ENCODE data around the gene NUBPL.

The NUBPL gene, protein sequence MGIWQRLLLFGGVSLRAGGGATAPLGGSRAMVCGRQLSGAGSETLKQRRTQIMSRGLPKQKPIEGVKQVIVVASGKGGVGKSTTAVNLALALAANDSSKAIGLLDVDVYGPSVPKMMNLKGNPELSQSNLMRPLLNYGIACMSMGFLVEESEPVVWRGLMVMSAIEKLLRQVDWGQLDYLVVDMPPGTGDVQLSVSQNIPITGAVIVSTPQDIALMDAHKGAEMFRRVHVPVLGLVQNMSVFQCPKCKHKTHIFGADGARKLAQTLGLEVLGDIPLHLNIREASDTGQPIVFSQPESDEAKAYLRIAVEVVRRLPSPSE

DNA sequence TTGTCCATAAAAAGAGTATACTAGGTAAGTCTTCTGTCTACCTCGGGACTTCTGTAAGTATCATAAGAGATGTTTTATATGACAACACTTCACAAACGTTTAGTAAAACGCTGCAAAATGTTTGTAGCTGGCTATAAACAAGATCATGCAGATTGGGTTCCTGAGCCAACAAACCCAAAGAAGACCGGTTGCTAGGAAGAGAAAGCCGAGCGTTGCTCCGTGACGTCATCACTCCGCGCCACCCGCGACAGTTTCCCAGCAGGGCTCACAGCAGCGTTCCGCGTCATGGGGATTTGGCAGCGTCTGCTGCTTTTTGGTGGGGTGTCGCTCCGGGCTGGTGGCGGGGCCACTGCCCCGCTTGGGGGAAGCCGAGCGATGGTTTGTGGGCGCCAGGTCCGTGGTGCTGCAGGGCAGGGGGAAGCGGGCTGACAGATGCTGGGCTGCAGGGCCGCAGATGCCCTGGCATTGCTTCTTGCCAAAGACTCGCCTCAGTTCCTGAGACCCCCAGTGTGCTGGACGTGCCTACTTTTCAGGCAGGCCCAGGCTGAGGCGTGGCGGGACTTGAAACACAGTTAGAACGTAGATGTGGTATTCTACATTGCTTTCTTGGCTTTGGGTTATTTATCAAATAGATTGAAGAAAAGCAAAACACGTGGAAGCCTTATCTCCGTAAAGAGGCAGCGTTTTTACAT lies at the start of gene NUBPL:
NUBPL (plus strand) TSS at position 250 of the 692 bp plus-strand sequence; CDS start at position 286, 36 bp downstream.
- peak; percentile 96 for DNase-seq

DNA sequence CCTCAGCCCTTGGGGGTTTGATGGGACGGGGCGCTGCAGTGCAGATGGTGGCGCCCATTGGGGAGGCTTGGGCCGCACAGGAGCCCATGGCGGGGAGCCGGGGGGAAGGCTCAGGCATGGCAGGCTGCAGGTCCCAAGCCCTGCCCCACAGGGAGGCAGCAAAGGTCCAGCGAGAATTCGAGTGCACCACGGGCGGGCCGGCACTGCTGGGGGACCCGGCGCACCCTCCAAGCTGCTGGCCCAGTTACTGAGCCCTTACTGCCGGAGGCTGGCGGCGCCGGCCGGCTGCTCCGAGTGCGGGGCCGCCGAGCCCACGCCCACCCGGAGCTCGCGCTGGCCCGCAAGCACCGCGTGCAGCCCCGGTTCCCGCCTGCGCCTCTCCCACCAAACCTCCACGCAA lies 34.1 kb upstream of the NUBPL start:
- DNase-seq, result no peak

DNA sequence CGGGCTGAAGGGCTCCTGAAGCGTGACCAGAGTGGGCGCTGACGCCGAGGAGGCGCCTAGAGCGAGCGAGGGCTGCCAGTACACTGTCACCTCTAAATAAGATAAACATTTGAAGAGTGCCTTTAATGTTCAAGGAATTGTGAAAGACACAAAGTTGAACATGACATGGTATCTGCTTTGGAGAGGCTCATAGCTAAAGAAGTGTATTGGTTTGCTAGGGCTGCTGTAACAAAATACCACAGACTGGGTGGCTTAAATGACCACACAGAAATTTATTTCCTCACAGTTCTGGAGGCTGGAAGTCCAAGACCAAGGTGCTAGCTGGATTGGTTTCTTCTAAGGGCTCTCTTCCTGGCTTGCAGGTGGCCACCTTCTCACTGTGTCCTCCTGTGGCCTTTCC lies 33.7 kb upstream of the NUBPL start:
- DNase-seq, result no peak

DNA sequence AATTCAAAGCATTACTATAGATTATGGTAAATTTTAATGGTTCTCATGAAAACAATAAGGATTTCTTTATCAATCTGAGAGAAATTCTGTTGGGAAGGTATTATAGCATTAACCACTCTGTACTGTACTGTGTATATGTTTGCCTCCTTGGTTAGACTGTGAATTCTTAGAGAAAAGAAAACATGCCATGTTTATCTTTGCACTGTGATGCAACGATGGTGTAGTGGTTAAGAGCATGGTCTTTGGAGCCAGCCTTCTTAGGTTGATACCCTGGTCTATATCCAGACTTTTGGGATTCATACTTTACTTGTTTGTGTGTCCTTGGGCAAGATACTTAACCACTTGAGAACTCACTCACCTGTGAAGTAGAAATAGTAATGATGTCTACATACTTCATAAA lies 32.2 kb upstream of the NUBPL start:
- DNase-seq, result no peak

DNA sequence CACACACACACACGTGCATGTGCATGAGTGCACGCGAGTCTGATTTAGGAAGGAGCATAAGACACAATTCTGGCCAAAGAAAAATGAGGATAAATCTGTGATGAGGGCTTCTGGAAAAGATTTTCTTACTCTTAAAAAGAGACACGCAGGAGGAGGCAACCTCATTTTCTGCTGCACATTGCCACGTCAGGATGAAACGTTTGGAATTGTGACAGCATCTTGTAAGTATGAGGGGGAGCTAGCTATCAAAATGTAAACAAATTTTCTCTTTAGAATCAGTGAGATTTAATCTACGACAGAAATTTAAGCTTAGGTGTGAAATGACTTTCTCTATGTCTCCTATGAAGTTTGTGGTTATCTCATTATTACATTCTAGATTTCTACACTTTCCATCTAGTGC lies 31.1 kb upstream of the NUBPL start:
- no peak for DNase-seq

DNA sequence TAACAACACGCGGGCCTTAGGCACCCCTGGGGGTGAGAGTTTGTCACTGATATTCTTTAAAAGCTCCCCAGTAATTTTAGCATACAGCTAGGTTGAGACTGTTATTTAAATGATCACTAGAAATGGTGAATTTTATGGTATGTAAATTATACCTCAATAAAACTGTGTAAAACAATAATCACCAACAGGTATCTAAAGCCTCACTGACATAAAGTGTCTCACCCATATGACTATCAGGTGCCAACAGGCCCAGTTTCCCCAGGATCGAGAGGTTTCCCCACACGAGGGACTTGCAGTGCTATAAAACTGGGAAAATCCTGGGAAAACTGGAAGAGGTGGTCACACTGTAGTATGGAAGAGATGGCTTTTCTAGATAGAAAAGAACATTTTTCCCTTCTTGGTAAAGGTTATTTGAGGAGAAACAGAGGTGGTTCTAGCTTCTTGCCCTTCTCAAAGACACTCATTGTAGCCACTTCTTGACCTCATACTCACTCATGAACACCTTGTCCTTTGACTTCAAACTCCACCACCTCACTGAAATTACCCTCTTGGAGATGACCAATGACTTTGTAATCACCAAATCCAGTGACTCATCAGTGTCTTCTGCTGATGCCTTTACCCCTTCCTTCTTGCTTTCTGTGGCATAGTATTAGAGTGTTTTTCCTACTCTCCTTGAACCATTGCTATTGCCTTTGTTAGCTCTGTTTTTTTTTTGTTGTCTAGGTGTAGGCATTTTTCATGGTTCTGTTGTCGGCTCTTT lies 24.8 kb upstream of the NUBPL start:
- DNase-seq, result no peak

DNA sequence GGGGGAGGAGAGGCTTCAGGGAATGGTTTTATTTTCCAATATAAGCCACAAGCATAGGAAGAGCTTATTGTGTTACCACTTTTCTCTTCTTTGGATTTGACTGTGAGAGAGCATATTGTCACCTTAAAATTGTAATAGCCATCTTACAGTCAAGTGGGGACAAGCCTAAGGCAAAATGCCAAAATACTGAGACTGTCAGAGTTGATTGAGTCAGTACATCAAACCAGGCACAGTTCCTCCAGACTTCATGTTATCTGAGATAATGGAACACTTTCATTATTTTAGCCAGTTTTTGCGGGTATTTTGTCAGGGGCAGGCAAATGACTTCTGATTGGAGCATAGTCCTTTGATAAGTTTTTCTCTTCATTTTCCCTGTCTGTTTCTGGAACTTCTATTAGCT lies 19.5 kb upstream of the NUBPL start:
- no peak for DNase-seq

DNA sequence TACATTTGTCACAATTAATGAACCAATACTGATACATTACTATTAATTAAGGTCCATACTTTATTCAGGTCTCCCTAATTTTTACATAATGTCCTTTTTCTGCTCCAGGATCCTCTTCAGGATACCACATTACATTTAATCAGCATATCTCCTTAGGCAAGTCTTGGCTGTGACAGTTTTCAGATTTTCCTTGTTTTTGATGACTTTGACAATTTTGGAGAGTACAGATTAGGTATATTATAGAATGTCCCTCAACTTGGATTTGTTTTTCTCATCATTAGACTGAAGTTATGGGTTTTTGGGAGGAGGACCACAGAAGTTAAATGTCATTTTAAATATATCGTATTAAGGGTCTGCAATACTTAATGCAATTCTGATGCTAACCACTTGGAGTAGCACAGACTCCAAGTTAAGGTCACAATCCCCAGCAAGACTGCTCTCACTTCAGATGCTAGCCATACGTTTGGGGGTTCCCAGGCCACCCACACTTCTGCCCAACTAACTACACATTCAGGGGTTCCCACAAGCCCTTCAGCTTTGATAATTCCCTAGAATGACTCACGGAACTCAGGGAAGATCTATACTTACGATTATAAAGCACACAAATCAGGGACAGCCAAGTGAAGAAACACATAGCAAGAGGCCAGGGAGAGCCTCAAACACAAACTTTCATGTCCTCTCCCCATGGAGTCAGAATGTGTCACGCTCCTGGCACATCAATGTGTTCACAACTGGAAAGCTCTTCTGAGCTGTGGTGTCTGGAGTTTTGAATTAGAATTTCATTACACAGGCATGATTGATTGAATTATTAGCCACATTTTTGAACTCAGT lies 17.0 kb upstream of the NUBPL start:
- no peak for DNase-seq

DNA sequence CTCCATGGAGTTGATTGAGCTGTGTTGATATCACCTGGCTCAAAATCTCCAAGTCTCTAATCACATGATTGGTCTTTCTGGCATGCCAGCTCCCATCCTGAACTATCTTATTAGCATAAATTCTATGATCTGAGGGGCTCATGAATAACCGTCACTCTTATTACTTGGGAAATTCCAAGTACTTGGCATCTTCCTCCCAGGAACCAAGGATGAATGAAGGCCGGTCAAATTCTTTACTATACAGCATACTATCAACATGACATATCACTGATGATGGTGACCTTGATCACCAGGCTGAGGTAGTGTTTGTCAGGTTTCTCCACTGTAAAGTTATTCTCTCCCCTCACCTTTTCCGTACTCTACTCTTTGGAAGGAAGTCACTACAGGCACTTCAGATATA lies 16.4 kb upstream of the NUBPL start:
- DNase-seq, result no peak

DNA sequence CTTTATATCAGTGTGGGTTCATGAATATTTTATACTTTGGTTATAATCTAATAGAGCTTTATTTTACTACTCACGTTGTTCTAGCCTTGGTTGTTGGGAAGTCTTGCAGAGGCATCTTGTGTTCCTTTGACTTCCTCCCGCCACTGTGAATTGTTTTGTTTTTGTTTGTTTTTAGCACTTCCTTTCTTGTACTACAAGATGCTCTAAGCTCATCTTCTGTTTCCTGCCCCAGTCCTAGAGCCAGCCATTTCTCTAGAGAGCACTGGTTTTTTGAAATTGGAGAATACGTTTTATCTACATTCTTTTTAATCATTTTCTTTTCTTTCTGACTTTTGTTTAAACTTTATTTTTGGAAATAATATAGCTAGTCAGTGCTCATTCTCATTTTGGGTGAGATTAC lies 15.9 kb upstream of the NUBPL start:
- no peak for DNase-seq

DNA sequence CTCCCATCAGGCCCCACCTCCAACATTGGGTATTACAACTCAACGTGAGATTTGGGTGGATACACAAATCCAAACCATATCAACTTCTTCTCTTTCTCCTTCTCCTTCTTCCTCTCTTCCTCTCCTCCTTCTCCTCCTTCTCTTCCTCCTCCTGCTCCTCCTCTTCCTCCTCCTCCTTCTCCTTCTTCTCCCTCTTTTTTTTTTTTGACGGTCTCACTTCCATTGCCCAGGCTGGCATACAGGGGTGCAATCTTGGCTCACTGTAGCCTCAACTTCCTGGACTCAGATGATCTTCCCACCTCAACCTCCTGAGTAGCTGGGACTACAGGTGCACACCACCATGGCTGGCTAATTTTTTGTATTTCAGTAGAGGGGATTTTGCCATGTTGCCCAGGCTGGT lies 11.4 kb upstream of the NUBPL start:
- no peak for DNase-seq

DNA sequence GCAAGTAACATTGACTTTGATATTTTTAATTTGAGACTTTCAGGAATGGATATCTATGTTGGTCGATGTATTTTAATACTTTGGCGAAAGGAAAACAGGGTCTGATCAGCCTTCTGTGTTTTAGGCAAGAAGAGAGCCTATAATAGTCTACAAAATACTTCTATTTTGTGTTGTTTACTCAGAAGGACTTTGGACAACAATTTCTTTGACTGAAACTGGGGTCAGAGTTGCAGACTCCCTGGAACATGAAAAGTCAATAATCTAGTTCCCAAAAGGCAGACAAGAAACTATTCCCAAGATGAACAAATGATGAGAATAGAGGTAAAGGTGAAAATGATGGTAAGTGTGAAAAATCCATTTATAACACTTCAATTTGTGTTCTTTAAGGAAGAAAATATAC lies 10.6 kb upstream of the NUBPL start:
- DNase-seq, result no peak

DNA sequence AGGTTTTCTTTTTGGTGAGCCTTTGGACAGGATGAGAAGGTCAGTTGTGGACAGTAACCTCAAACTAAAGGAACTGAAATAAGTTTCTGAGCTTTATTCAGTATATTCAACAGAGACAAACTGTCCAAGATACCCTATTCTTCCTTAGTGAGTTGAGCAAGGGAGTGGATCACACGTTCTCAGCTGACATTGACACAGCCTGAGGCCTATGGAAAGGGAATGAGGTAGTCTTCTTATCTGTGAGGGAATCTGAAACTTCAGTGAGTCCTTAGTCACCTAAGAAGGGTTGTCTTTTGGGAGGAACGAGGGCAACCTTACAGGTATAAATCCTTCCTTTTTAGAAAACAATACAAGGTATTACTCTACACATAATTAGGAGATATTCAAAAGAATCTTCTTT lies 5.0 kb upstream of the NUBPL start:
- DNase-seq, result no peak

DNA sequence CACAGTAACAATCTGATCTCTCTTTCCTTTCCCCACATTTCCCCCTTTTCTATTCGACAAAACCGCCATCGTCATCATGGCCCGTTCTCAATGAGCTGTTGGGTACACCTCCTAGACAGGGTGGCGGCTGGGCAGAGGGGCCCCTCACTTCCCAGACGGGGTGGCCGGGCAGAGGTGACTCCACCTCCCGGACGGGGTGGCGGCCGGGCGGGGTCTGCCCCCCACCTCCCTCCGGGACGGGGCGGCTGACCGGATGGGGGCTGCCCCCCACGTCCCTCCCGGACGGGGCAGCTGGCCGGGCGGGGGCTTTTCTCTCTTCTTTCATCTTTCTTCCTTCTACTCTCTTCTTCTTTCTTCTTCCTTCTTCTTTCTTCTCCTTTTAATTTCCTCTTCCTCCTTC lies 1.3 kb upstream of the NUBPL start:
- DNase-seq, result no peak

DNA sequence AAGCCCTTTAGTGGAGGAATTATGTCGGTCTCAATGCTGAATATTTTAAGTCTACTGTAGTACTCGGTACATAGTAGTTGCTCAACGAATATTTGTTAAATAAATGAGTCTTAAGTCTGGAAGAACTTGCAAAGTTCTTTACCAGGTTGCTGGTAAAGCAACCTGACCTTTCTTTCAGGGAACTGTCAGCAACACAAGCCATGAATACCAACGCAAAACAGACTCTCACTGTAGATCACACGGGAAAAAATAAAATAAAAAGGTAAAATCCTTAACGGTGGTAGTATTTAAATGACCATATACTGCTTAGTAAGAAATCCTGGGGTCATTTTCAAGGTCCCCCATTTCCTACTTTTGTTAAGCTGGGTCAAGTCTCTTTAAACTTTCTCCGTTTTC lies 447 bp upstream of the NUBPL start:
- no peak for DNase-seq

DNA sequence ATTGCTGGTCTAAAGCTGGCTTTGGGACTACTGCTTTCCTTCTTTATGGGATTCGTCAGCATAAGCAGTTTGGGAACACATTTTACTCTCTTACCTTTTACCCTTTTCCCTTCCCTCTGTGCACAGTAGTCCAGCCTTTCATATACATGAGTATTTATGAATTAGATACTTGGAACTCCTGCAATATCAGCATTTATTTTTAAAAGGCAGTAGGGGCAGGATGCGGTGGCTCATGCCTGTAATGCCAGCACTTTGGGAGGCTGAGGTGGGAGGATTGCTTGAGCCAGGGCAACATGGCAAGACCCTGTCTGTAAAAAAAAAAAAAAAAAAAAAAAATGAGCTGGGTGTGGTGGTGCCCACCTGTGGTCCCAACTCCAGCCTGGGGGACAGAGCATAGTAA lies 3.0 kb downstream of the NUBPL start:
- DNase-seq, result no peak

DNA sequence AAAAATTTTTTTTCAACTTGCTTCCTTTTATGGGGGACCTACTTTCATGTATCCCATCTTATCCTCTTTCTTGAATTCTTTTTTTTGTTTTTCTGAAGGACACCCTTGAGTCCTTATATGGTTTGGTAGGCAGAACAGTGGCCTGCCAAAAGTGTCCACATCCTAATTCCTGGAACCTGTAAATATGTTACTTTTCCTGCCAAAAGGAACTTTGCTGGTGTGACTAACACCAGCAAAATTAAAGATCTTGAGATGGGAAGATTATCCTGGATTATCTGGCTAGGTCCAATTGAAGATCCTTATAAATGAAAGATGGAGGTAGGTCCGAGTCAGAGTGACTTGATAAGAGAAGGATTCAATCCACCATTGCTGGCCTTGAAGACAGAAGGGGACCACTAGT lies 5.3 kb downstream of the NUBPL start:
- no peak for DNase-seq

DNA sequence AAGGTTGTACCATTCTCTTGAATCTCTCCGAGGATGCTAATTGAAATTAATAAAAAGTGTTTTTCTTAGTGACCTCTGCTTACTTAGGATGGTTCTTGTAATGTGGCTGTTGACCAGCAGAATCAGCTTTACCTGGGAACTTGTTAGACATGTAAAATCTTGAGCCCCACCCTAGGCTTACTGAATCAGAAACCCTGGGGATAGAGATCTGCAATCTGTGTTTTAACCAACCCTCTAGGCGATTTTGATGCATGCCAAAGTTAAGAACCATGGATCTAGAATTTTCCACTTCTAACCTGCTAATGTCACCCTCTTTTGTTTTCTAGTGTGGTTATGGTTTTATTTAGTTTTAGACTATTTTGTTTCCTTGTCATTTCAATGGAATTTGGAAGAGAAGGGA lies 6.5 kb downstream of the NUBPL start:
- DNase-seq, result no peak

DNA sequence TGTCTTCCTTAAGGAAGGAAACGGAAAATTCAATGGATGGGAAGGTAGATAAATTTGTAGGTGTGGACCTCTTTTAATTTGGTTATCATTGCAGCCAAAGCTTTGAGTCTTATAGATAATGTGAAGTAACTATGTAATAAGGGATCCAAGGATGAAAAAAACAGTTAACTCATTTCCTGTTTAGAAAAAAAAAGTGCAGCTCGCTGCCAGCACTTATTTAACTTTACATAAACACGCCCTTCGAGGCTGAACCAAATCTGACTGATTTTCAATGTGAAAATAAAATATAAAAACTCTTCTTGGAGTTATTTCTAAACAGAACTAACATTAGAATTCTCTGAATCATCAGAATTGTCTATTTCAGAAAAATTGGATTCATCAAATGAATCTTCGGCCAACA lies 7.0 kb downstream of the NUBPL start:
- no peak for DNase-seq

DNA sequence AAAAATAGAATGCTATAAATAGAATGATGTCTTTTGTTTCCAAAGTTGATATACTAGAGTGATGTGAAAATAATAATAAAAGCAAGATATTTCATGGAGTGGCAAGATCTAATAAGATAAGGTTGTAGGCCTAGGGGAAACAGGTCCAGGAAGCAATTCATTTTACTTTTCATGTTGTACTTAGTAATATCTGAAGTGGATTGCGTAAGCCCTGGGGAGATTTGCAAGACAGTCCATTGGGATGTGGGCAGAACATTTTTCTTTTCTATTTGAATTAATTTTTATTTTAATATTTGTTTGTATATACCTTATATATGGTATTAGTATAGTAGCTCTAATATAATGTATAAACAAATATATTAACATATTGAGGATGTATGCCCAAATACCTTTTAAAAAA lies 7.5 kb downstream of the NUBPL start:
- peak; percentile 20 for DNase-seq

DNA sequence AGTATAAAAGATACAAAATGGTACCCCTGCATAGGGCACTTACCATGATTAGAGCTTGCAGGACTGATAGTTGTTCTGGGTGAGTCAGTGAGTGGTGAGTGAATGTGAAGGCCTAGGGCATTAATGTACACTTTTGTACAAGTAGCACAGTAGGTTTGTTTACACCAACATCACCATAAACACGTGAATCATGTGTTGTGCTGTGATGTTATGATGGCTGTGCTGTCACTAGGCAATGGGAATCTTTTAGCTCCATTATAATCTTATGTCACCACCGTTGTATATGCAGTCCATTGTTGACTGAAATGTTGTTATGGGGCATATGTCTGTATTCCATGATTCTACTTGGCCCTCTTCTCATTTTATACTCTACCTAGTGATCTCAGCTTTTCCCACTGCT lies 11.8 kb downstream of the NUBPL start:
- DNase-seq, result no peak

DNA sequence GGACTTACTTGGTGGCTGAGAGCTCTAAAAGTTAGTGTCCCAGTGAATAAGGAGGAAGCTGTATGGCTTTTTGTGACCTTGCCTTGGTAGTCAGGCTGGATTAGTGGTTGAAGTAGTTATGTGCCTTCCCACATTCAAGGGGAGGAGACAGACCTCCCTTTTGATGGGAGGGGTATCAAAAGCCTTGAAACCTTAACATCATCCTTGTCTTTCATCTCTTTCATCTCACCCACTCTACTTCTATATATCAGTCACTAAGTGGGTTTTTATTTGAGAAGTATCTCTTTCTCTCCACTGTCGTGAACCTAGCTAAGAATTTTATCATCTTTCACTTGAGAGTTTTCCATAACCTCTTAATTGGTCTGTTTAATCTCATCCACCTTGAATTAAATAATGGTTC lies 15.7 kb downstream of the NUBPL start:
- DNase-seq, result no peak

DNA sequence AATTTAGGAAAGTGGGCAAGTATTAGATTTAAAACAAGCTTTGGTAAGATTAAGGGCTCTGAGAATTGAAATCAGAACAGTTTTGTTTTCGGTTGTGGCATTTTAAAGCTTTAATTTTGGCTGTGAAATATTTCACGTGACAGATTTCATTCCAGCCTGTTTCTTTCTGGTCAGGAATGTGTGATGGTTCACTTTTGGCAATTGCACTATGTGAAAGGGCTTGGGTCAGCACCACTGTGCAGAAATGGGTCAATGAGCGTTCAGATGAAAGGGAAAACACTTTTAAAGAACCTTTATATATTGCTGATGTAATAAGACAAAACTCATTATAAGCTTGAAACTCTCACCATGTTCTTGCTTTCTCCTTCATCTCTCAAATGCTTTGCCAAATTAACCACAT lies 17.1 kb downstream of the NUBPL start:
- no peak for DNase-seq

All from activated CD4-positive, alpha-beta T cell treated with anti-CD3 and anti-CD28 coated beads, Interleukin-2, Interleukin-6, amounts not matched to agents 100 ng/mL and 50 ng/mL, durations not matched to agents 16 hours and 8 hours (primary cell).